HG02763 (cell line): ENCODE measurements around the gene NOLC1.
"Not testable (repeated sequence)": the region's sequence is repeated elsewhere in the genome, so short reads cannot be mapped to it uniquely, and the experiment has no call there.

ENCODE experiments used
- ATAC-seq: cut with Tn5 transposase; IDR thresholded peaks from one replicate; pipeline ENCODE4 v1.9.1; 2021; ENCODE audit warnings: mild to moderate bottlenecking, moderate library complexity; ENCODE audit not compliant: unreplicated experiment

NOLC1 gene

DNA sequence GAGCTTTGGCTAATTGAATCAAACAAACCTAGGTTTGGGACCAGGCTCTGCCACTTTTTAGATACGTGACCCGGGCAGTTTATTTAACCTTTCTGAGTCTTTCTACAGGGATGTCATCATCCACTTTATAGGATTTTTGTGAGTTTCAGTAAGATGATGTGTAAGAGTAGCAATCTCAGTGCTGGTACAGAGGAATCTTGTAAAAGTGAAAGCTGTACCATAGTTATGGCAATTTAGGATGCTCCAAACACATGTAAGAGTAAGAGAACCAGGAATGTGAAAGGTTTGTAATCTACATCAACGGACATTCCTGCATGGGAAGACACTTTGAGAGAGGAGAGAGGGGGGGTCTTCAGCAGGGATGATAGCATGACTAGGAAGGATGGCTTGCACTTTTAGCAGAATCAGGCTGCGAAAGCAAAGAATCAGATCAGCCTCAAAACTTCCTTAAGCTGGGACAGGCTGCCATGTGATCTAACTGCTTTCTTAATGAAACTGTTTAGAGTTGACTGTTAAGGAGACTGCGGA, 968 bp downstream of the NOLC1 start:
- ATAC-seq, result no peak

DNA sequence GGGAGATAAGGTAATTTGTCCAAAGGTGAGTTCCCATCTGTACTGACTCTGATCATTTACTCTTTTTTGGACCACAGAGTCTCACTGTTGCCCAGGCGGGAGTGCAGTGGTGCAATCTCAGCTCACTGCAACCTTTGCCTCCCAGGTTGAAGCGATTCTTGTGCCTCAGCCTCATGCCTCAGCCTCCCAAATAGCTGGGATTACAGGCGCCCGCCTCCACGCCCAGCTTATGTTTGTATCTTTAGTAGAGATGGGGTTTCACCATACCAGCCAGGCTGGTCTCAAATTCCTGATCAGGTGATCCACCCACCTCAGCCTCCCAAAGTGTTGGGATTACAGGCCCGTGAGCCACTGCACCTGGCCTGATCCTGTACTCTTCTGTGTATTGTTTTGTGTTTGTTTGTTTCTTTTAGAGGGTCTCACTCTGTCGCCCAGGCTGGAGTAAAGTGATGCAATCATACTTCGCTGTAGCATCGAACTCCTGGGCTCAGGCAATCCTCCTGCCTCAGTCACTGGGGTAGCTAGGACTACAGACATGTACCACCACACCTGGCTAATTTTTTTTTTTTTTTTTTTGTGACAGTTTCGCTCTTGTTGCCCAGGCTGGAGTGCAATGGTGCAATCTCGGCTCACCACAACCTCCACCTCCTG, 2.4 kb downstream of the NOLC1 start:
- ATAC-seq, result no peak

DNA sequence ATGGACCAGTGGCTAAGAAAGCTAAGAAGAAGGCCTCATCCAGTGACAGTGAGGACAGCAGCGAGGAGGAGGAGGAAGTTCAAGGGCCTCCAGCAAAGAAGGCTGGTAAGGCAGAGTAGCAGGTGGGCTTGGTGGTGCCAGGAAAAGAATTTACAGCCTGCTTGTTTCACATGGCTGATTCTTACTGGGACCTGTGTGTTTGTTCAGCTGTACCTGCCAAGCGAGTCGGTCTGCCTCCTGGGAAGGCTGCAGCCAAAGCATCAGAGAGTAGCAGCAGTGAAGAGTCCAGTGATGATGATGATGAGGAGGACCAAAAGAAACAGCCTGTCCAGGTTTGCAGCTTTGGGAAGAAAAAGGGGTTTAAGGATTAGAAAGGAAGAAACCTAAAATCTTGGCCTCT, 5.0 kb downstream of the NOLC1 start:
- ATAC-seq, result no peak

DNA sequence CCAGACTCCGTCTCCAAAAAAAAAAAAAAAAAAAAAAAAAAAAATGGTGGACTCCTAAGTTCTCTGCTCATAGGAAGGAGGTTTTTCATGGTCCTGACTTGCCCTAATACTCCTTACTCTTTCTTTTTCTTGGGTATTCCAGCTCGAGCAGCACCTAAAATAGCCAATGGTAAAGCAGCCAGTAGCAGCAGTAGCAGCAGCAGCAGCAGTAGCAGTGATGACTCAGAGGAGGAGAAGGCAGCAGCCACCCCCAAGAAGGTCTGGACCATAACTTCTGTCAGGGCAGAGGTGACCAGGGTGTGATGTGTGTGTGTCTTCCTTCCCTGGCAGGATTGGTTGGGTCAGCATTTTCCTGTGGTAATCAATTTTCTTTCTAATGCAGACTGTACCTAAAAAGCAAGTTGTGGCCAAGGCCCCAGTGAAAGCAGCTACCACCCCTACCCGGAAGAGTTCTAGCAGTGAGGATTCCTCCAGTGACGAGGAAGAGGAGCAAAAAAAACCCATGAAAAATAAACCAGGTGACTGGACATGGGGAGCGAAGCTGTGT, 6.9 kb downstream of the NOLC1 start:
- ATAC-seq, result no peak

DNA sequence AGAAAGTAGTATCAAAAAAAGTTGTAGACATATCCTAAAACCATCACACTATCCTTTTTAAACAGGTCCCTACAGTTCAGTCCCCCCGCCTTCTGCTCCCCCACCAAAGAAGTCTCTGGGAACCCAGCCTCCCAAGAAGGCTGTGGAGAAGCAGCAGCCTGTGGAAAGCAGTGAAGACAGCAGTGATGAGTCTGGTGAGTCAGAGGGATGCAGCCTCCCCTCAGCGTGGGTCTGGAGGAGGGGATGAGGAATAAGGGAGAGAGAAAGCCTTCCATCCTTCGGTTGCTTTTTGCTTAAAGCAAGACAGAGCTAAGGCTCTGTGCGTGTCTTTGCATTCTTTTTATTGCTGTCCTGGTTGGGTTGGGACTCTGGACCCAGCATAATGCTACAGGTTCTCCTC, 7.6 kb downstream of the NOLC1 start:
- no peak for ATAC-seq

DNA sequence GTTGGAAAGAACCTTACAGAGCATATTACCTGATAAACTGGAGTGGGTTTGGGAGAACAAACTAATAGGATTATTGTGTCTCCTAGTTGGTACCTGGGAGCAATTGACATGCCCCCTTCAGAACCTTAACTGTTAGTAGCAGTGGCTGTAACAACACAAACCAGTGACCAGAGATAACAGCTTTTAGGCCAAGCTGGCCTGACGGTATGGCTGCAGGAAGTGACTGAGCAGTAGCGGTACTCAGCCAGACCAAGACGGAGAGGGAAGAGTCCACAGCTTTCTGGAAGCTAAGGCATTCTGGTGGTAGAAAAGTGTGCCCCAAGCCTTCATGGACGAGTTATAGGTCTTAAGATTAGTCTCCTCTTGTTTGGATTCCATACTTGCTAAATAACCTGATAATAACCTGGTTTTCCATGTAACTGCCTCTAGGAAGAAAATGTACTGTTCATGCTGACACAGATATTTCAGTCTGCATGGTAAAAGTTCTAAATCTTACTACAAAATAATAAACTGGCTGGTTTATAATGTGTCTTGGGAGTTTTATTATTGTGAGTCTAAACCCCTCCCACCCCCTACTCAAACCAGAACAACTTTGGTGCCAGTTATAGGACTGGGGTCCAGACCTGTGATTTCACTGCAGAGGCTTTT, 11.3 kb downstream of the NOLC1 start:
- no peak for ATAC-seq

DNA sequence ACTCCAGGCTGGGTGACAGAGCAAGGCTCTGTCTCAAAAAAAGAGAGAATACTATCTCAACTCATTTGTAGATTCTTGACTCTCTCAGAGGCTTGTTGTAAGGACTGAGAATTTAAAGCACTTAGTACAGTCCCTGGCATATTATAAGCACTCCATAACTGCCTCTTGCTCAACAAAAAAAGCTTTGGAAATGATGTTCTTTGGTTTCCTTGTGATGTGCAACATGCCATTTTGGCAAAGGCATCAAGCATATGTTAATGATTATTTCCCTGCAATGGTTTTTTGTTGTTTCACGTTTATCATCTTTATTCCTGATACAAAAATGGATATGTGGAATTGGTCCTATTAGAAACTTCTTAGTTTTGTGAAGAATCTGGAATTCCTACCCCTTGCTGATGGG, 15.7 kb downstream of the NOLC1 start:
- no peak for ATAC-seq

DNA sequence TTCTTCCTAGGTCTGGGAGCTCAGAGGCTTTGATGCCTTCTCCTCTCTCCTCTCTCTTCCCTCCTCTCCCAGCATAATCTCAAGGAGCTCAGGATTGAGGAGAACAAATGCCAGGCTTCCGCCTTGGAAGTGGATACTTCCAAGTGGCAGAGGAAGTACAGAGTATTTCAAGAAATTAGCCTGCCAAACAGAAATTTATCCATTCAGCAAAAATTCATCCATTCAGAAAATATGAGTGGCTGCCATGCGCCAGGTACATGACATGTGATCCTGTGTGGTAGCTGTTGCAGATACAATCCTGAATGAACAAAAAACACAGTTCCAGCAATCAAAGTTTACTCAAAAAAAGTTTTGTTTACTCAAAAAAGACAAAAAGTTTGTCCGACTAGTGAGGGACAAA, 18.4 kb downstream of the NOLC1 start:
- no peak for ATAC-seq

DNA sequence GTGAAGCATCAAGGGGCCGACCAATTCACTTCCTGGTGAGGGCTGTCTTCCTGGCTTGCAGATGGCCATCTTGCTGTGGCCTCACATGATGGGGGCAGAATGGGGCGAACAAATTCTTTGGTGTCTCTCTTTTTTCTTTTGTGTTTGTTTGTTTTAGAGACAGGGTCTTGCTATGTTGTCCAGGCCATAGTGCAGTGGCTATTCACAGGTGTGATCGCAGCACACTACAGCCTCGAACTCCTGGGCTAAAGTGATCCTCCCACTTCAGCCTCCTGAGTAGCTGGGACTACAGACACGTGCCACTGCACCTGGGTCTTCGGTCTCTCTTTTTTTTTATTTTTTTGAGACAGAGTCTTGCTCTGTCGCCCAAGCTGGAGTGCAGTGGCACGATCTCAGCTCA, 20.1 kb downstream of the NOLC1 start:
- ATAC-seq, result no peak

DNA sequence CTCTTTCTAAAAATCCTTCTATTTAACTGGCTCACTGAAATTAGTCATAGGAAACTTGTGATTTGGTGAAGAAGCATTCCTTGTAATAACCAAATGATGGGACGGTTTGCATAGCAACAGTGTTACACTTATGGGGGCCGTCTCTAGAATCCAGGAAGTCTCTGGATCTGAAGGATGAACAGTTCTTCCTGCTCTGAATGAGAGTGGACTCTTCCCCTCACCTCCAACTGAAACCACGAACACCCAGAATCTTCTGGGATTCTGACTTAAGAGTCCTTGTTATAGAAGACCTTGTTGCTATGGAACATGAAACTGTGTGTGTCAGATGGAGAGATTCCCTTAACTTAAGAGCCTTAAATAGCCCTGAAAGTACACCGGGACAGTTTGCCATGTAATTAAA, 23.2 kb downstream of the NOLC1 start:
- ATAC-seq, result no peak

DNA sequence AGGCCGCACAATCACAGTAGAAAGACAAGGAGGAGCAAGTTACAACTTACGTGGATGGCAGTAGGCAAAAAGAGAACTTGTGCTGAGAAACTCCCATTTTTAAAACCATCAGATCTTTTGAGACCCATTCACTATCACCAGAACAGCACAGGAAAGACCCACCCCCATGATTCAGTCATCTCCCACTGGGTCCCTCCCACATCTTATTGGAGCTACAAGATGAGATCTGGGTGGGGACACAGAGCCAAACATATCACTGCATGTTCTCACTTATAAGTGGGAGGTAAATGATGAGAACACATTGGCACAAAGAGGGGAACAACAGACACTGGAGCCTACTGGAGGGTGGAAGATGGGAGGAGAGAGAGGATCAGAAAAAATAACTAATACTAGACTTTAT, 32.4 kb downstream of the NOLC1 start:
- no peak for ATAC-seq

DNA sequence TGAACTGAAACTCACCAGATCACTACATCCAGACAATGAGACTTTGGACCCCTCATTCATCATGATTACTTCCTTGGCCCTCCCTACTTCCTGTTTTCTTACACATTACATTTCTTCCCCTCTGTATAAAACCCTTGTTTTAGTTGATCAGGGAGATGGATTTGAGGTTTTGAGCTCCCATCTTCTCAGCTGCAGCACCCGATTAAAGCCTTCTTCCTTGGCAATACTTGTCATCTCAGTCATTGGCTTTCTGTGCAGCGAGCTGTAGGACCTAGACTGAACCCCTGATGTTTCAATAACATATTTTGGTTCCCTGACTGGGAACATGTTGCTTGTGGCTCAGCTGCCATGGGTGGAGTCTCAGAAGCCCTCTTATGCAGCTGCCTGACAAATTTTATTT, 33.1 kb downstream of the NOLC1 start:
- no peak for ATAC-seq

DNA sequence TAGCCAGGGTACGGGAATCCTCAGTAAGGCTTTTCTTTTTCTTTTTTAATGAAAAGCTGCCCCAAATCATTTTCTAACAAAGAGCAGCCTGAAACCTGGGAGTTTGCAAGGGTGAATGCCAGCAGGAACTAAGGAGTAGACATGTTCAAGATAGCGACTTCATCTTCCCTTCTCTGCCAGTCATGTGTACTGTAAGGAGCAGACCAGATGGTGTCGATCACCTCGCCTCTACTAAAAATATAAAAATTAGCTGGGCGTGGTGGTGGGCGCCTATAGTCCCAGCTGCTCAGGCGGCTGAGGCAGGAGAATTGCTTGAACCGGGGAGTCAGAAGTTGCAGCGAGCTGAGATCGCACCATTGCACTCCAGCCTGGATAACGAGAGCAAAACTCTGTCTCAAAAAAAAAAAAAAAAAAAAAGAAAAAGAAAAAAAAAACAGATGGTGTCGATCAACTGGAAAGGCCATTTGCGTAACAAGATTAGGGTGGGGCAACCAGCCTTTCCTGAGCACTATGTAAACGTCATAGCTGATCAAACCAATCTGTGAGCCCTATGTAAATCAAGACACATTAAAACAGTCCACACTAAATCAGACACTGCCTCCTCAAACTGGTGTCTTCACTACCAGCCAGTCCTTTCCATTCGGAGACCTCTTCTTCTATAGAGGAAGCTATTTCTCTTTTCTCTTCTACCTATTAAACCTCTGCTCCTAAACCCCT, 33.8 kb downstream of the NOLC1 start:
- ATAC-seq, result no peak

DNA sequence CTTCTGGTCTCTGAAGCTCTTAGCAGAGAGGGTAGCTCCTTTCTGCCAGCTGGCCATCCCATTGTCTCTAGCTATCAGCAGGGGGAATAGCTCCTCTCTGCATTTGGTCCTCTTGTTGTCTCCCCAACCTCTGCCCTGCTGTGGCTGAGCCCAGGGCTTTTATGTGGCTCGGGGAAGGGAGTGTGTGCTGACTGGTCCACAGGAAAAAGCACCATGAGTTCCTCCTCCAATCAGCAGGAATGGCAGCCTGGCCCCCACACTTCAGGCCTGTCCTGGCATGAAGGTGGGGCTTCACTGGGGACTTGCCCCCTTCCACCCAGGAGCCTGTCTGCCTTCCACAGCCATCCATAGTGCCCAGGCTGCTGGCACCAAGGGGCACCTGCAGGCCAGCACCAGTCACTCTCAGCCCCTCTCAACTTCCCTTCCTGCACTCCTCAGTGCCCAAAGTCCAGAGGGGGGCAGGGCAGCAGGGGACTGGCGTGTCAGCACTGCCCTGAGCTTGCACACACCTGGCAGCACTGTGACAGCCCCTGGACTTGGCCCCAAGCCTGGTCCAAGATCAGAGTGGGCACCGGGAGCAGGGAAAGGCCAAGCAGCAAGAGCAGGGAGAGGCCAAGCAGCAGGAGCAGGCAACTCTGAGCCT, 36.2 kb downstream of the NOLC1 start:
- no peak for ATAC-seq

DNA sequence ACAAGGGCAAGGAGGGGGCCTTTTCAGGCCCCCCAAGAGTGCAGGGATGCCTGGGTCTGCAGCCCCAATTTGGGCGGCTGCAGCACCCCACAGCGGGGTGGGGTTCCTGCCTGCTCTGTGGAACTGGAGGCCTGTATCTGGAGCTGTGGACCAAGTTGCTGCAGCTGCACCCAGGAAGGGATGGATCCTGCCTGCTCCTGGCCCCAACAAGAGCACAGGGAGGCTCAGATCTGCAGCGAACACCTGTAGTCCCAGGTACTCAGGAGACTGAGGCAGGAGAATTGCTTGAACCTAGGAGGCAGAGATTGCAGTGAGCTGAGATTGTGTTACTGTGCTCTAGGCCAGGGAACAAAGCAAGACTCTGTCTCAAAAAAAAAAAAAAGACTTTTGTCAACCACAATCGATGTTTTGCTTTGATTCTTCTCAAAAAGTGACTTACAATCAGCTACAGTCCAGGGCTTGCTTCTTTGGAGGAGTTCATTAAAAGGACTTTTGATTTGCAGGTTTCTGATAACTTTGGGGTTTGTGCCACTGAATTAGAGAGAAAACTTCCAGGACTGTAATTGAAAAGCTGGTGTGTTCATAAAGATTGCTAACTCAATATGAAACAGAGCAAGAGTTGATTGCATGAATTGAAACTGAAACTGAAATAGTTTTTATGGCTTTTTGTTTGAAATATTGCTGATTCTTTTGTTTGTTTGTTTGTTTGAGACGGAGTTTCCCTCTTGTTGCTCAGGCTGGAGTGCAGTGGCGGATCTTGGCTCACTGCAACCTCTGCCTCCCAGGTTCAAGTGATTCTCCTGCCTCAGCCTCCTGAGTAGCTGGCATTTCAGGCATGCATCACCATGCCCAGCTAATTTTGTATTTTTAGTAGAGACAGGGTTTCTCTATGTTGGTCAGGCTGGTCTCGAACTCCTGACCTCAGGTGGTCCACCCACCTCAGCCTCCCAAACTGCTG, 37.0 kb downstream of the NOLC1 start:
- not testable (repeated sequence) for ATAC-seq

DNA sequence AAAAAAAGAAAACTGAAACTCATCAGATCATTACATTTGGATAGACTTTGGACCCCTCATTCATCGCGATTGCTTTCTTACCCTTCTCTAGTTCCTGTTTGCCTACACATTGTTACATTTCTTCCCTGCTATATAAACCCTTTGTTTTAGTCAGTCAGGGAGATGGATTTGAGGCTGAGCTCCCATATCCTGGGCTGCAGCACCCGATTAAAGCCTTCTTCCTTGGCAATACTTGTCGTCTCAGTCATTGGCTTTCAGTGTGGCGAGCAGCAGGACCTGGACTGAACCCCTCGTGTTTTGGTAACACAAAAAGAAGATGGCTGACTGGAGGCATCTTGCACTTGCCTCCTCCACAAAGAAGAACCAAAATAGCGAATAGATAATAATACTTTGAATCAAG, 39.8 kb downstream of the NOLC1 start:
- no peak for ATAC-seq

DNA sequence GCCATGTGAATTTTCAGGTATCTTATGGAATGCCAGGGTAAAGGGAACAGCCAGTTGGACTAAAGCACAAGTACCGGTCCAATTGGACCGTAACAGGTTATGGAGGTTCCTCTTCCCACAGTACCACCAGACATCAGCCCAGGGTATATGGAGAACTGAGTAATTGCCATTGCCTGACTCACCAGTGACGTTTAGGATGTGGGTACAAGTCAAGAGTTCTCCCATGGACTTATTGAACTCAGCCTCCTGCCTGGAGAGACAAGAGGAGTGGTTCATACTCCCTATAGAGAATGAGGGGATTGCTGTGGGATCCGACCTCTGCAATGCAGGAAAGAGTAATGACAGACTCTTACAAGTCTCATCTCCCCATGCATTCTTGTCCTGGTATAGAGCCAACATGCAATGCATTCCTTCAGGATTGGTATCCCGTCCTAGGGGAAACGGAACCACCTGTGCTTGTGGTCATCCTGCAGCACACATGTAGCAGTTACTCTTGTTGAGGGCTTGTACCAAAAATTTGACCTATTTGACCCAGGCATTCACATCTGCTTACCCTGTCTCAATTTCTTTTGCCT, 43.2 kb downstream of the NOLC1 start:
- ATAC-seq, result no peak

DNA sequence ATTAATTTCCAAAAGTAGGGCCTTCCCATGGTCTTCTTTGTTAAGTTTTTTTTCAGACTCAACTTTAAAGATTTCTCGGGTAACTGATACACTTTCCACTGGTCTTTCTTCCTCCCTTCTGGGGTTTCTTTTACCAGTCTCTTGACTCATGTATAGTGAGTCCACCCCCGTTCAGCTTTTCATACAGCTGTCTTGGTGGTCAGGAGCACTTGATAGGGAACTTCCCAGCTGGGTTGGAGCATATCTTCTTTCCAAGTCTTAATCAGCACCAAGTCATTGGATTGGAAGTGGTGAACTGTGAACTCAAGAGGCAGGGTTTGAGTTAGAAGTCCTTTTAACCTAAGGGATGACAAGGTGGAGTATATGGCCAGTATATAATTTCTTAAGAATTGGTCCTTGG, 44.7 kb downstream of the NOLC1 start:
- no peak for ATAC-seq

DNA sequence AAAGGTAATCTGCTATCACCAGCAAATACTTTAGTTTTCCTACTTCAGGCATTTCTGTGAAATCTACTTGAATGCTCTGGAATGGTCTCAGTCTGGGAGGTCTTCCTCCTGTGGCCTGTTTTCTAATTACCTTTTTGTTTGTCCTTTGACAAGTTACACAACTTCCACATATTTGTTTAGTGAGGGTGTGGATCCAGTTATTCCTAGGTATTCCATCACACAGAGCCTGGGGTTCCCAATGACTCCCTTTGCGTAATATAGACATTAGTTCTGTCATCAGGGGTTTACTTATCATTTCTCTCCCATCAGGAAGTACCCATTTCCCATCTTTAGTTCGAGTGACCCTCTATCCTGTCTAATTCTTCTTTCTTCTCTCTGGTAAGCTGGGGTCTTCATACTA, 45.8 kb downstream of the NOLC1 start:
- ATAC-seq, result no peak
